GM12878 (cell line): ENCODE results near the gene NFATC1. TPM values are rescaled to one million over a fixed set of nuclear protein-coding genes. Genes with fewer than 3 reads are reported as not detected.

ENCODE experiments used
- LARP7 ChIP-seq: fragments of 450-650 bp; IDR thresholded peaks from 2 replicates; pipeline ENCODE4 v1.6.1; 2017; ENCODE audit warnings: mild to moderate bottlenecking
- polyA plus RNA-seq, 11 experiments: library from polyadenylated mRNA; depleted of rRNA in 4 of 11; unstranded in 6 of 11; stranded (reverse) in 5 of 11; fragments of >200 nt; fragmentation: Nextera tagmentation in 4 of 11; fragmentation: Illumina TruSeq in 1 of 11; extraction: Ambion mirVana in 4 of 11; extraction: Trizol in 1 of 11; gene quantifications; 1 replicate in 1 of 11; 2 replicates in 10 of 11; pipeline versions ENCODE4 v1.2.1 to v1.2.3, GENCODE V29; 2011 to 2016; ENCODE audit warnings: inconsistent platforms in 2 of 11, missing spikeins in 2 of 11, low read depth in 1 of 11
- total RNA-seq, 4 experiments: library from RNA; depleted of rRNA in 3 of 4; stranded (reverse); fragments of >200 nt in 3 of 4; fragmentation: Illumina TruSeq in 1 of 4; extraction: Trizol in 1 of 4; gene quantifications; 2 replicates each; pipeline versions ENCODE4 v1.2.1 to v1.2.3, GENCODE V29; 2013 to 2021
- TF ChIP-seq, protein P1 (sequence below): fragments of 450-650 bp; formaldehyde crosslinking; IDR thresholded peaks from 2 replicates; pipeline ENCODE4 v1.5.0; 2022; ENCODE audit warnings: mild to moderate bottlenecking, missing genetic modification characterization
- TF ChIP-seq, protein P2 (sequence below): IDR thresholded peaks from 2 replicates; pipeline ENCODE4 v1.6.1; 2012; ENCODE audit warnings: improper control_type of control experiment, low read depth, low read length; ENCODE audit not compliant: insufficient replicate concordance

The NFATC1 gene
- total and polyA plus RNA-seq, 10 of the 15 experiments (the other 5 are each of a cell fraction or from before 2014, with no cell fraction given), result 0.84 to 20.8 (median 5.1) TPM

DNA sequence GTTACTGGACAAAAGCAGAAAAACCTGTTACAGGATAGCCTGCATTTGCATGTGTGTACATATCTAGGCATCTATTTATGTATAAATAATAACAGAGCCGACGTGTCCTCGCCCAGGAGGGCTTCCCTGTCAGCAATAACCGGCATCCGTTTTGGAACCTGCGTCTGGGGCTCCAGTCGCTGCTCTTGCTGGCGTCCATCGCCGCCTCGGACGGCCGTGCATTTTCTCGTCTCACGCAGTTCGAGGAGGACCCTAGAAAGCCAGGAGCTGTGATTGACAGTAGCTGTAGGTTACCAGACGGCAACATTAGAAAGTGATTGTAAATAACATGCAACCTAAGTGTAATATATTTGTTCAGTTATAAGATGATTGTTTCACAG, 132.6 kb downstream of the NFATC1 start (continued):
- TF ChIP-seq, protein P1, sequence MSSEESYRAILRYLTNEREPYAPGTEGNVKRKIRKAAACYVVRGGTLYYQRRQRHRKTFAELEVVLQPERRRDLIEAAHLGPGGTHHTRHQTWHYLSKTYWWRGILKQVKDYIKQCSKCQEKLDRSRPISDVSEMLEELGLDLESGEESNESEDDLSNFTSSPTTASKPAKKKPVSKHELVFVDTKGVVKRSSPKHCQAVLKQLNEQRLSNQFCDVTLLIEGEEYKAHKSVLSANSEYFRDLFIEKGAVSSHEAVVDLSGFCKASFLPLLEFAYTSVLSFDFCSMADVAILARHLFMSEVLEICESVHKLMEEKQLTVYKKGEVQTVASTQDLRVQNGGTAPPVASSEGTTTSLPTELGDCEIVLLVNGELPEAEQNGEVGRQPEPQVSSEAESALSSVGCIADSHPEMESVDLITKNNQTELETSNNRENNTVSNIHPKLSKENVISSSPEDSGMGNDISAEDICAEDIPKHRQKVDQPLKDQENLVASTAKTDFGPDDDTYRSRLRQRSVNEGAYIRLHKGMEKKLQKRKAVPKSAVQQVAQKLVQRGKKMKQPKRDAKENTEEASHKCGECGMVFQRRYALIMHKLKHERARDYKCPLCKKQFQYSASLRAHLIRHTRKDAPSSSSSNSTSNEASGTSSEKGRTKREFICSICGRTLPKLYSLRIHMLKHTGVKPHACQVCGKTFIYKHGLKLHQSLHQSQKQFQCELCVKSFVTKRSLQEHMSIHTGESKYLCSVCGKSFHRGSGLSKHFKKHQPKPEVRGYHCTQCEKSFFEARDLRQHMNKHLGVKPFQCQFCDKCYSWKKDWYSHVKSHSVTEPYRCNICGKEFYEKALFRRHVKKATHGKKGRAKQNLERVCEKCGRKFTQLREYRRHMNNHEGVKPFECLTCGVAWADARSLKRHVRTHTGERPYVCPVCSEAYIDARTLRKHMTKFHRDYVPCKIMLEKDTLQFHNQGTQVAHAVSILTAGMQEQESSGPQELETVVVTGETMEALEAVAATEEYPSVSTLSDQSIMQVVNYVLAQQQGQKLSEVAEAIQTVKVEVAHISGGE (CRISPR knock-in tag), result no peak
- TF ChIP-seq, protein P2, sequence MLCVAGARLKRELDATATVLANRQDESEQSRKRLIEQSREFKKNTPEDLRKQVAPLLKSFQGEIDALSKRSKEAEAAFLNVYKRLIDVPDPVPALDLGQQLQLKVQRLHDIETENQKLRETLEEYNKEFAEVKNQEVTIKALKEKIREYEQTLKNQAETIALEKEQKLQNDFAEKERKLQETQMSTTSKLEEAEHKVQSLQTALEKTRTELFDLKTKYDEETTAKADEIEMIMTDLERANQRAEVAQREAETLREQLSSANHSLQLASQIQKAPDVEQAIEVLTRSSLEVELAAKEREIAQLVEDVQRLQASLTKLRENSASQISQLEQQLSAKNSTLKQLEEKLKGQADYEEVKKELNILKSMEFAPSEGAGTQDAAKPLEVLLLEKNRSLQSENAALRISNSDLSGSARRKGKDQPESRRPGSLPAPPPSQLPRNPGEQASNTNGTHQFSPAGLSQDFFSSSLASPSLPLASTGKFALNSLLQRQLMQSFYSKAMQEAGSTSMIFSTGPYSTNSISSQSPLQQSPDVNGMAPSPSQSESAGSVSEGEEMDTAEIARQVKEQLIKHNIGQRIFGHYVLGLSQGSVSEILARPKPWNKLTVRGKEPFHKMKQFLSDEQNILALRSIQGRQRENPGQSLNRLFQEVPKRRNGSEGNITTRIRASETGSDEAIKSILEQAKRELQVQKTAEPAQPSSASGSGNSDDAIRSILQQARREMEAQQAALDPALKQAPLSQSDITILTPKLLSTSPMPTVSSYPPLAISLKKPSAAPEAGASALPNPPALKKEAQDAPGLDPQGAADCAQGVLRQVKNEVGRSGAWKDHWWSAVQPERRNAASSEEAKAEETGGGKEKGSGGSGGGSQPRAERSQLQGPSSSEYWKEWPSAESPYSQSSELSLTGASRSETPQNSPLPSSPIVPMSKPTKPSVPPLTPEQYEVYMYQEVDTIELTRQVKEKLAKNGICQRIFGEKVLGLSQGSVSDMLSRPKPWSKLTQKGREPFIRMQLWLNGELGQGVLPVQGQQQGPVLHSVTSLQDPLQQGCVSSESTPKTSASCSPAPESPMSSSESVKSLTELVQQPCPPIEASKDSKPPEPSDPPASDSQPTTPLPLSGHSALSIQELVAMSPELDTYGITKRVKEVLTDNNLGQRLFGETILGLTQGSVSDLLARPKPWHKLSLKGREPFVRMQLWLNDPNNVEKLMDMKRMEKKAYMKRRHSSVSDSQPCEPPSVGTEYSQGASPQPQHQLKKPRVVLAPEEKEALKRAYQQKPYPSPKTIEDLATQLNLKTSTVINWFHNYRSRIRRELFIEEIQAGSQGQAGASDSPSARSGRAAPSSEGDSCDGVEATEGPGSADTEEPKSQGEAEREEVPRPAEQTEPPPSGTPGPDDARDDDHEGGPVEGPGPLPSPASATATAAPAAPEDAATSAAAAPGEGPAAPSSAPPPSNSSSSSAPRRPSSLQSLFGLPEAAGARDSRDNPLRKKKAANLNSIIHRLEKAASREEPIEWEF, result no peak
- no peak for TF ChIP-seq LARP7
- TF ChIP-seq, all 136 proteins: peak for 0
